Measurements from ENCODE around the gene CLIC1.

CLIC1 gene

GRCh38 chr6:31715022-31715958, 21.0 kb downstream of the CLIC1 start, which contains the start of gene LY6G6D:
LY6G6D (plus strand) TSS chr6:31715348; CDS start chr6:31715356, 8 bp downstream.
- TF ChIP-seq REST (IDR thresholded peaks at IDR 0.05; ENCODE audit: low read depth) = no peak
- TF ChIP-seq USF1 (IDR thresholded peaks at IDR 0.05) = no peak
- no peak for TF ChIP-seq NFIC (IDR thresholded peaks at IDR 0.05)
- TF ChIP-seq FOXM1 (IDR thresholded peaks at IDR 0.05; ENCODE audit: borderline replicate concordance, low read depth) = no peak

- TF ChIP-seq EGR1 (IDR thresholded peaks at IDR 0.05) (no peak), REST (IDR thresholded peaks at IDR 0.05; ENCODE audit: low read depth) (no peak), TCF12 (IDR thresholded peaks at IDR 0.05; ENCODE audit: low read depth) (no peak), MAX (IDR thresholded peaks at IDR 0.05) (no peak), FOXM1 (IDR thresholded peaks at IDR 0.05; ENCODE audit: borderline replicate concordance, low read depth) (no peak), EP300 (IDR thresholded peaks at IDR 0.05; ENCODE audit: borderline replicate concordance) (no peak), CREB1 (IDR thresholded peaks at IDR 0.05; ENCODE audit: low read depth) (no peak), TAF1 (IDR thresholded peaks at IDR 0.05; ENCODE audit: low read depth) (no peak), CEBPB (IDR thresholded peaks at IDR 0.05) (no peak), USF1 (IDR thresholded peaks at IDR 0.05) (no peak), RAD21 (IDR thresholded peaks at IDR 0.05; ENCODE audit: low read depth) (no peak), TEAD4 (IDR thresholded peaks at IDR 0.05) (no peak), ZBTB7A (IDR thresholded peaks at IDR 0.05; ENCODE audit: low read depth) (no peak), YY1 (IDR thresholded peaks at IDR 0.05; ENCODE audit: low read depth) (no peak), NFIC (IDR thresholded peaks at IDR 0.05) (no peak)
Measured at GRCh38 chr6:31713991-31714684, 22.2 kb downstream of the CLIC1 start.

GRCh38 chr6:31713465-31713864, 22.9 kb downstream of the CLIC1 start:
- TF ChIP-seq TAF1 (IDR thresholded peaks at IDR 0.05; ENCODE audit: low read depth) (no peak), RAD21 (IDR thresholded peaks at IDR 0.05; ENCODE audit: low read depth) (no peak), CREB1 (IDR thresholded peaks at IDR 0.05; ENCODE audit: low read depth) (no peak)

GRCh38 chr6:31712296-31712695, 24.0 kb downstream of the CLIC1 start:
- TF ChIP-seq TAF1 (IDR thresholded peaks at IDR 0.05; ENCODE audit: low read depth) (no peak), TEAD4 (IDR thresholded peaks at IDR 0.05) (no peak), REST (IDR thresholded peaks at IDR 0.05; ENCODE audit: low read depth) (no peak), TCF12 (IDR thresholded peaks at IDR 0.05; ENCODE audit: low read depth) (no peak), RAD21 (IDR thresholded peaks at IDR 0.05; ENCODE audit: low read depth) (no peak), USF1 (IDR thresholded peaks at IDR 0.05) (no peak), EP300 (IDR thresholded peaks at IDR 0.05; ENCODE audit: borderline replicate concordance) (no peak), FOXM1 (IDR thresholded peaks at IDR 0.05; ENCODE audit: borderline replicate concordance, low read depth) (no peak), MAX (IDR thresholded peaks at IDR 0.05) (no peak), CREB1 (IDR thresholded peaks at IDR 0.05; ENCODE audit: low read depth) (no peak), CEBPB (IDR thresholded peaks at IDR 0.05) (no peak)
